Natural killer cell treated with Interleukin-12 subunit alpha and Interleukin-12 subunit beta and Interleukin-15 and Interleukin-18, amount 100 ng/mL, for 72 hours (primary cell): Measurements from ENCODE around the gene COL4A1. TPM values are rescaled to one million over a fixed set of nuclear protein-coding genes. Genes with fewer than 3 reads are reported as not detected.

Experiments
- ATAC-seq, 2 donors: fragments of 150-1000 bp; cut with Tn5 transposase in 1 of 2; sonication (Bioruptor Pico), chemical (Tn5 transposase) in 1 of 2; 2 replicates each; pipeline ENCODE4 v1.10.0; 2021
- DNase-seq: peaks from one replicate; pipeline ENCODE4 v3.0.0; 2022; ENCODE audit warnings: low spot score
- H3K27ac Mint-ChIP-seq, 2 donors: 1 replicate in 1 of 2; 2 replicates in 1 of 2; pipeline ENCODE4 v1.8.0; 2022; ENCODE audit warnings: mixed read lengths in 2 of 2, mild to moderate bottlenecking in 1 of 2, moderate library complexity in 1 of 2
- H3K27me3 Mint-ChIP-seq, 2 donors: 1 replicate in 1 of 2; 2 replicates in 1 of 2; pipeline ENCODE4 v1.8.0; 2022; ENCODE audit warnings: mixed read lengths in 2 of 2
- H3K36me3 Mint-ChIP-seq: one replicate; pipeline ENCODE4 v1.8.0; 2022; ENCODE audit warnings: mixed read lengths
- H3K4me1 Mint-ChIP-seq, 2 donors: 1 replicate in 1 of 2; 2 replicates in 1 of 2; pipeline ENCODE4 v1.8.0; 2022; ENCODE audit warnings: low read depth in 2 of 2, mixed read lengths in 2 of 2, mild to moderate bottlenecking in 1 of 2
- H3K4me3 Mint-ChIP-seq: one replicate; pipeline ENCODE4 v1.8.0; 2022; ENCODE audit warnings: mixed read lengths
- H3K9me3 Mint-ChIP-seq: 2 replicates; pipeline ENCODE4 v1.8.0; 2022; ENCODE audit warnings: mixed read lengths
- total RNA-seq, 2 donors: library from RNA; stranded (reverse); gene quantifications; one replicate each; pipeline ENCODE4 v1.2.3, GENCODE V29; 2022

COL4A1 gene
- total RNA-seq, 2 donors from 2014 or later: not detected

GRCh38 chr13:110347088-110347487 lies 40.1 kb upstream of the COL4A1 start:
- Mint-ChIP-seq H3K9me3 (no peaks in the 10 kb centered on the region), H3K4me3 (no peak overlapping the region), H3K4me1 (no peaks in the 10 kb centered on the region), H3K27me3 (peaks cover 4 to 24% of the 10 kb centered on the region in 2 donors), H3K36me3 (no peaks in the 10 kb centered on the region), H3K27ac (no peak overlapping the region)
- no peak for DNase-seq
- ATAC-seq: no peak

- no peak overlapping the region for H3K4me3 Mint-ChIP-seq
- no peaks in the 10 kb centered on the region for H3K9me3 Mint-ChIP-seq
- ATAC-seq (no peak), DNase-seq (no peak)
- no peaks in the 10 kb centered on the region for H3K36me3 Mint-ChIP-seq
- H3K4me1 Mint-ChIP-seq: peaks cover under 1 to 2% of the 10 kb centered on the region in 2 donors
- no peak overlapping the region for H3K27ac Mint-ChIP-seq
- peaks cover 6 to 20% of the 10 kb centered on the region in 2 donors for H3K27me3 Mint-ChIP-seq
Measured at GRCh38 chr13:110346661-110347067, 39.7 kb upstream of the COL4A1 start.

DNA sequence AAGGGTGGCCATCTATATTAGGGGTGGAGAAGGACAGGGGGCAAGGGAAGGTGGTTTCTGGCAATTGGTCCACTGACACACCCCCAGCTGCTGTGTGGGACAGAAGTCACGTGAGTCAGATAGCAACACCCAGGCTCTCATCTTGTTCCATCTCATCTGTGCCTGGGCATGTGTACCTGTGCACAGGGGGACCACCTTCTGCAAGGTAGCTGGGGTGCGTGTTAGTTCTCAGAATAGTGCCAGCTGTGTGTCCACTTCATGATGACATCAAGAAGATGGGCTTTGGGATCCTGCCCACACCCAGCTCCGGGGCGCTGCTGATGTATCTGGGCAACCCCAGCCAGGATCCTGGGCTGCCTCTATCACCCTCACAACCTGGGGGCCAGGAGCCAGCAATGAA lies 38.7 kb upstream of the COL4A1 start:
- no peak for ATAC-seq
- Mint-ChIP-seq H3K27me3 (peaks cover 5 to 18% of the 10 kb centered on the region in 2 donors), H3K4me3 (no peak overlapping the region), H3K36me3 (no peaks in the 10 kb centered on the region), H3K9me3 (no peaks in the 10 kb centered on the region), H3K27ac (no peak overlapping the region), H3K4me1 (peaks cover 10 to 12% of the 10 kb centered on the region in 2 donors)
- no peak for DNase-seq

GRCh38 chr13:110345266-110345665 lies 38.3 kb upstream of the COL4A1 start:
- Mint-ChIP-seq H3K9me3 (no peaks in the 10 kb centered on the region), H3K4me3 (no peak overlapping the region), H3K36me3 (no peaks in the 10 kb centered on the region), H3K27ac (no peak overlapping the region), H3K27me3 (peaks cover 6 to 19% of the 10 kb centered on the region in 2 donors), H3K4me1 (peaks cover 14 to 16% of the 10 kb centered on the region in 2 donors)
- DNase-seq: no peak
- ATAC-seq: no peak

- H3K4me1 Mint-ChIP-seq: peaks cover 17 to 18% of the 10 kb centered on the region in 2 donors
- no peaks in the 10 kb centered on the region for H3K9me3 Mint-ChIP-seq
- H3K27me3 Mint-ChIP-seq: peaks cover 8 to 24% of the 10 kb centered on the region in 2 donors
- no peak for ATAC-seq
- no peak overlapping the region for H3K27ac Mint-ChIP-seq
- no peak for DNase-seq
- H3K4me3 Mint-ChIP-seq: no peak overlapping the region
- no peaks in the 10 kb centered on the region for H3K36me3 Mint-ChIP-seq
Measured at GRCh38 chr13:110344320-110344719, 37.4 kb upstream of the COL4A1 start.

DNA sequence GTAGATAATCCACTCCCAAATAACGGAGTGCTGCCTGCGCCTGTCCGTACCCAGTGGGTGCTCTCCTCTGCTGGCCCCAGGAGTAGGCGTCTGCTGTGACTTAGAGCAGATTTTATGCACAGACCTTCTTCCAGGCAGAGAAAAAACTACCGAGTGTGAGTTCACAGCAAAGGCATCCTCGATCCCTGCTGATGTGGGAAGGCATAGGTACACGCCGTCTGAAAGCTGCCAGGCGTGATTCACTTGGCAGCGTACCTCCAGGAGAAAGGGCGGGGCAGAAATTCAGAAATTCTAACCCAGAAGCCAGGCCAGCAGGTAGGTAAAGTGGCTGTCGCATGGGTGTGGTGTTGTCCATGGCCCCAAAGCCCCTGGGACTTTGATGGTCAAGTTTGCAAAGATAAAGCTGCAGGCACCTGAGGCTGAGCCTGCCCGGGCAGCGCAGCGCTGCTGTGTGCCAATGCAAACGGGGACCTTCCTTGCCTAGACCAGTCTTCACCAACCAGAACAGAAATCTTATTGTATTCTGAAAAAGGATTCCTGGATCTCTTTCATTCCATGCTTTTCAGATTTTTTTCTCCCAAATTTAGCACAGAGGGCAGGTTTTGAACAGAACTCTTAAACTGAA lies 36.4 kb upstream of the COL4A1 start:
- Mint-ChIP-seq H3K9me3 (no peaks in the 10 kb centered on the region), H3K36me3 (no peaks in the 10 kb centered on the region), H3K4me3 (no peak overlapping the region), H3K4me1 (peaks cover 17 to 18% of the 10 kb centered on the region in 2 donors), H3K27ac (no peak overlapping the region), H3K27me3 (peaks cover 14 to 33% of the 10 kb centered on the region in 2 donors)
- DNase-seq (no peak), ATAC-seq (no peak)

DNA sequence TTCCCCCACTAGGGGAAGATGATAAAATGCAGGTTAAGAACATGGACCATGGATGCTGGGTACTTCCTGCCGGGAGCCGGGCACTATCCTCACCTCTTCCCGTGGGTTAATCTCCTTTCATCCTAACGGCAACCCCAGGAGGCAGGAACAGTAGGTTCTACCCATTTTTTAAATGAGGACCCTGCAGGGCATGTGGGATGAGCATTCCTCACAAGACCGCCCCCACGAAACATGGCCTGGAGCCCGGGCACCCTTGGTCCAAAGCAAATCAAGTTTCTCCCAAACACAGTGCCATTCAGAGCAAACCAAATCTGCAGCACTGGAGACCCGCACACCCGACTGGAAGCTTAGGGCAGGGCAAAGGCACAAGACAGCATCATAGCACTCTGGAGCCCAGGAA lies 35.5 kb upstream of the COL4A1 start:
- Mint-ChIP-seq H3K4me1 (peaks cover 17 to 18% of the 10 kb centered on the region in 2 donors), H3K4me3 (no peak overlapping the region), H3K9me3 (no peaks in the 10 kb centered on the region), H3K36me3 (no peaks in the 10 kb centered on the region), H3K27ac (no peak overlapping the region), H3K27me3 (peaks cover 14 to 40% of the 10 kb centered on the region in 2 donors)
- no peak for ATAC-seq
- no peak for DNase-seq

DNA sequence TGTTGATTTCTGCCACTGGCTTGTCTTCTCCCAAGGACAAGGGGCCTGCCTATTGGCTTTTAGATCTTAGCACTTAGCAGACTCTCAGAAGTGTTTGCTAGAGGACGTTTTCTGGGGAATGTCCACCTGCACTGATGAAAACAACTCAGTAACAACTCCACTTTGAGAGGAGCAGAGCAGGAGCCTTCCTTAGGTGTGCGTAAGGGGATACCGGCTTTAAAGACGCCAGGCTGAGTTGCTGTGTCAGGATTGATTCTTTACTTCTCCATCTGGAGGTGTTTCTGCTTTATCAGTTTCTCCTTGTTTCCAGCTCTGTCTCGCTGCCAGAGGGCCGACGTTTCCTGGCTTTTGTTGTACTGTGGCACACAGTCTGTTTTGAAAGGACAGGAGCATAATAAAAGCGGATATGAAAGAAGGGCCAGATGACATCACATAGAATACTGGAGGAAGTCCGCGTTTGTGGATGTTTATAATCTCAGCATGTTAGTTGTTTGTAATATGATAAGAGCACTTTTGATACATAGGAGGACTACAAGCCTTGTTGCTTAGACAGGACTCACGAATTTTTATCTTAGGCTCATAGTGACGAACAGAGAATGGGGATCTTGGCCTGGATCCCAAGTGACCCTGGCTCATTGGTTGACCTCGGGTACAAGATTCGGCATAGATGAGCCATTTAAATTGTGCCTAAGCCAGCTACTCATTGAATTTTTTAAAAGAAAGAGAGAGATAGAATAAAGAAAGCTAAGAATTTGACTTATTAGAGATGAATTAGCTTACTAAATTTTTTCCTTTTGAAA lies 34.7 kb upstream of the COL4A1 start:
- Mint-ChIP-seq H3K27ac (peak overlapping the region in 1 of 2 donors; percentile 70), H3K27me3 (peaks cover 14 to 40% of the 10 kb centered on the region in 2 donors), H3K4me3 (peak overlapping the region; percentile 62), H3K36me3 (no peaks in the 10 kb centered on the region), H3K4me1 (peaks cover 17 to 18% of the 10 kb centered on the region in 2 donors), H3K9me3 (no peaks in the 10 kb centered on the region)
- ATAC-seq: no peak
- no peak for DNase-seq

- H3K4me3 Mint-ChIP-seq: peak overlapping the region; percentile 62
- H3K36me3 Mint-ChIP-seq: no peaks in the 10 kb centered on the region
- DNase-seq (no peak), ATAC-seq (peak; percentile 78 to 81)
- H3K27ac Mint-ChIP-seq: peak overlapping the region; percentile 32 to 70
- H3K27me3 Mint-ChIP-seq: peaks cover 14 to 44% of the 10 kb centered on the region in 2 donors
- H3K4me1 Mint-ChIP-seq: peaks cover 17 to 18% of the 10 kb centered on the region in 2 donors
- H3K9me3 Mint-ChIP-seq: no peaks in the 10 kb centered on the region
Measured at GRCh38 chr13:110340812-110341444, 34.0 kb upstream of the COL4A1 start.

GRCh38 chr13:110339975-110340550 lies 33.1 kb upstream of the COL4A1 start:
- no peak for ATAC-seq
- no peaks in the 10 kb centered on the region for H3K36me3 Mint-ChIP-seq
- peak overlapping the region; percentile 62 for H3K4me3 Mint-ChIP-seq
- peaks cover 16 to 44% of the 10 kb centered on the region in 2 donors for H3K27me3 Mint-ChIP-seq
- no peak for DNase-seq
- H3K9me3 Mint-ChIP-seq: no peaks in the 10 kb centered on the region
- peak overlapping the region; percentile 32 to 70 for H3K27ac Mint-ChIP-seq
- peaks cover 17 to 18% of the 10 kb centered on the region in 2 donors for H3K4me1 Mint-ChIP-seq

DNA sequence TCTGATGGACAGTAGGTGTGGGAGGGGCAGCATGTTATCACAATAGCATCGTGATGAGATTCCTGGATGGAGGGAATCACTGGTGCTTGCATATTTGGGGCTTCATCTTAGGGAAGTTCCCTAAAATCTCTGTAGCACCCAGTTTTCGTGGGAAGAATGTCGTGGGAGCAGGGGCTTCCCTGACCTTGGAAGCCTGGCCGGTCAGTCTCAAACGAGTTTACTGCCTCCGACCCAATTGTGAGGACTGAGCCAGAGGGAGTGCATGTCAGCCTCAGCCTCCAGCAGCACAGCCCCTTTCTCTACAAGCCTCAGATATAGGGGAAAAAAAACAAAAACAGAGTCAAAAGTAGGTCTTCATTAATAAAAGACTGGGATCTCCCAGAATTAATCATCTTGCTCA lies 32.3 kb upstream of the COL4A1 start:
- Mint-ChIP-seq H3K9me3 (no peaks in the 10 kb centered on the region), H3K36me3 (no peaks in the 10 kb centered on the region), H3K27ac (no peak overlapping the region), H3K4me1 (peaks cover 17 to 18% of the 10 kb centered on the region in 2 donors), H3K27me3 (peaks cover 18 to 39% of the 10 kb centered on the region in 2 donors), H3K4me3 (no peak overlapping the region)
- ATAC-seq: no peak
- no peak for DNase-seq

- no peak for ATAC-seq
- H3K4me1 Mint-ChIP-seq: peaks cover 17 to 18% of the 10 kb centered on the region in 2 donors
- no peaks in the 10 kb centered on the region for H3K9me3 Mint-ChIP-seq
Measured at GRCh38 chr13:110338441-110339101, 31.6 kb upstream of the COL4A1 start.

GRCh38 chr13:110337247-110337646 lies 30.3 kb upstream of the COL4A1 start:
- H3K9me3 Mint-ChIP-seq: no peaks in the 10 kb centered on the region
- no peak overlapping the region for H3K27ac Mint-ChIP-seq
- DNase-seq (no peak), ATAC-seq (no peak)
- peaks cover 18 to 46% of the 10 kb centered on the region in 2 donors for H3K27me3 Mint-ChIP-seq
- H3K36me3 Mint-ChIP-seq: no peaks in the 10 kb centered on the region
- H3K4me3 Mint-ChIP-seq: no peak overlapping the region
- H3K4me1 Mint-ChIP-seq: peaks cover 17 to 18% of the 10 kb centered on the region in 2 donors

More at GRCh38 chr13:110338441-110339101, 31.6 kb upstream of the COL4A1 start:
- Mint-ChIP-seq H3K27ac (no peak overlapping the region), H3K27me3 (peaks cover 18 to 40% of the 10 kb centered on the region in 2 donors), H3K4me3 (no peak overlapping the region), H3K36me3 (no peaks in the 10 kb centered on the region)
- DNase-seq: no peak
